ENCODE results near the gene COA8. TPM values are rescaled to one million over a fixed set of nuclear protein-coding genes. Genes with fewer than 3 reads are reported as not detected.

Gene COA8
- total and polyA plus RNA-seq, 2 of the 8 experiments (the other 6 are each of a cell fraction or from before 2014, with no cell fraction given), result 7.1 to 35.5 TPM

GRCh38 chr14:103546652-103547454, 15.9 kb upstream of the COA8 start (continued):
- TF ChIP-seq ATF2 (IDR thresholded peaks at IDR 0.05; ENCODE audit: low read length) (no peak), USF2 (IDR thresholded peaks at IDR 0.05; ENCODE audit: low read length) (no peak), CHD2 (IDR thresholded peaks at IDR 0.05; ENCODE audit: low read length) (no peak), EZH2 (IDR thresholded peaks at IDR 0.05; ENCODE audit: low read depth, low read length, severe bottlenecking) (no peak), CREB1 (IDR thresholded peaks at IDR 0.05) (0 out of 2 replicates have a peak, but pooled peaks have one; percentile 59), NRF1 (IDR thresholded peaks at IDR 0.05; ENCODE audit: low read depth, low read length) (no peak), KDM5A (IDR thresholded peaks at IDR 0.05; ENCODE audit: low read length) (no peak), GTF2F1 (IDR thresholded peaks at IDR 0.05; ENCODE audit: borderline replicate concordance, low read depth, low read length) (no peak), RFX5 (IDR thresholded peaks at IDR 0.05; ENCODE audit: borderline replicate concordance, low read depth, low read length) (no peak), HDAC6 (IDR thresholded peaks at IDR 0.05; ENCODE audit: low read depth, low read length) (no peak), TCF12 (IDR thresholded peaks at IDR 0.05; ENCODE audit: low read depth, low read length) (peak; percentile 91), TAF1 (IDR thresholded peaks at IDR 0.05; ENCODE audit: low read depth, low read length) (no peak), TBP (IDR thresholded peaks at IDR 0.05; ENCODE audit: low read depth, low read length) (no peak), EGR1 (IDR thresholded peaks at IDR 0.05; ENCODE audit: borderline replicate concordance, low read depth, low read length) (no peak), KDM1A (IDR thresholded peaks at IDR 0.05; ENCODE audit: borderline replicate concordance, low read length) (no peak), JUN (IDR thresholded peaks at IDR 0.05; ENCODE audit: low read depth, low read length) (no peak), BACH1 (IDR thresholded peaks at IDR 0.05; ENCODE audit: low read length) (no peak), SP1 (IDR thresholded peaks at IDR 0.05; ENCODE audit: low read depth, low read length) (no peak), NANOG (IDR thresholded peaks at IDR 0.05; ENCODE audit: insufficient read depth, low read depth, low read length, poor library complexity, severe bottlenecking) (no peak), SRF (IDR thresholded peaks at IDR 0.05; ENCODE audit: low read depth, low read length) (no peak), ATF3 (IDR thresholded peaks at IDR 0.05; ENCODE audit: insufficient read depth, low read depth, low read length) (no peak)

All from H1 (cell line).